NT2/D1 (cell line): ENCODE results near the gene KDM6A.

Experiments
- SUZ12 ChIP-seq: IDR thresholded peaks from 2 replicates; pipeline ENCODE4 v1.6.1; 2011; ENCODE audit not compliant: insufficient read length, insufficient read depth; ENCODE audit errors: extremely low read depth
- YY1 ChIP-seq: IDR thresholded peaks from 2 replicates; pipeline ENCODE4 v1.6.1; 2011; ENCODE audit not compliant: insufficient read length, insufficient read depth
- ZNF274 ChIP-seq: IDR thresholded peaks from 2 replicates; pipeline ENCODE4 v1.6.1; 2011; ENCODE audit warnings: mild to moderate bottlenecking, low read depth, low read length

GRCh38 chrX:44938111-44938510, 65.1 kb downstream of the KDM6A start:
- TF ChIP-seq YY1 (no peak), ZNF274 (no peak), SUZ12 (no peak)
